ENCODE data around the gene HBD.

Gene HBD

DNA sequence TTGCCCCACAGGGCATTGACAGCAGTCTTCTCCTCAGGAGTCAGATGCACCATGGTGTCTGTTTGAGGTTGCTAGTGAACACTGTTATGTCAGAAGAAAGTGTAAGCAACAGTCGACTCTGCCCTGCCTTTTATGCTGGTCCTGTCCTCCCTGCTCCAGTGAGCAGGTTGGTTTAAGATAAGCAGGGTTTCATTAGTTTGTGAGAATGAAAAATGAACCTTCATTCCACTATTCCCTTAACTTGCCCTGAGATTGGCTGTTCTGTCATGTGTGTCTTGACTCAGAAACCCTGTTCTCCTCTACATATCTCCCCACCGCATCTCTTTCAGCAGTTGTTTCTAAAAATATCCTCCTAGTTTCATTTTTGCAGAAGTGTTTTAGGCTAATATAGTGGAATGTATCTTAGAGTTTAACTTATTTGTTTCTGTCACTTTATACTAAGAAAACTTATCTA, at the start of gene HBD:
HBD (minus strand) TSS at position 103 of the 454 bp plus-strand sequence; CDS start at position 53, 50 bp downstream.
- no peak within 1 kb of the TSS for H3K27ac ChIP-seq (ENCODE audit: low read length)
- H3K4me3 ChIP-seq (ENCODE audit: low read length): no peak within 1 kb of the TSS
- no peaks in the 10 kb centered on the region for H3K27me3 ChIP-seq (ENCODE audit: control insufficient read depth, insufficient read depth, low read length)
- no peak within 1 kb of the TSS for H3K9ac ChIP-seq (ENCODE audit: low read length)
- H3K9me3 ChIP-seq (ENCODE audit: control insufficient read depth, low read depth, low read length): no peaks in the 10 kb centered on the region
- H3K4me1 ChIP-seq (ENCODE audit: control insufficient read depth, low read depth, low read length): no peaks in the 10 kb centered on the region
- no peaks in the 10 kb centered on the region for H3K36me3 ChIP-seq (ENCODE audit: control insufficient read depth, low read depth, low read length)

DNA sequence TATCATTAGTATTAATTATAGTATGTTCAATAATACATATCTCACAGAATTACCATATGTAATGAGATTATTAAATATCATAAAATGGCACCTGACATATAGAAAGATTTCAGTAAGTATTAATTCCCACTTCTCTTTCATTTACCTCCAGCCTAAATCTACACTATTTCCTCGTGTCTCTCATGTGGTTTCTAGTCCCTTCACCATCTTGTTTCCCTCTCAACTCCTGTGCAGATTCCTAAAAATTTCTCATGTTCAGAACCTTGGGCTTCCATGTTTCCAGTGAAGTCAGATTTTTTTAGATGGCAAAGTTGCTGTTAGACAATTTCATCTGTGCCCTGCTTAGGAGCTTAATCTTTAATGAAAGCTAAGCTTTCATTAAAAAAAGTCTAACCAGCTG, 49.6 kb upstream of the HBD start:
- Histone ChIP-seq H3K27me3 (ENCODE audit: control insufficient read depth, insufficient read depth, low read length) (no peaks in the 10 kb centered on the region), H3K9ac (ENCODE audit: low read length) (no peak overlapping the region), H3K27ac (ENCODE audit: low read length) (no peak overlapping the region), H3K4me1 (ENCODE audit: control insufficient read depth, low read depth, low read length) (no peaks in the 10 kb centered on the region), H3K4me3 (ENCODE audit: low read length) (no peak overlapping the region), H3K36me3 (ENCODE audit: control insufficient read depth, low read depth, low read length) (no peaks in the 10 kb centered on the region), H3K9me3 (ENCODE audit: control insufficient read depth, low read depth, low read length) (no peaks in the 10 kb centered on the region)

DNA sequence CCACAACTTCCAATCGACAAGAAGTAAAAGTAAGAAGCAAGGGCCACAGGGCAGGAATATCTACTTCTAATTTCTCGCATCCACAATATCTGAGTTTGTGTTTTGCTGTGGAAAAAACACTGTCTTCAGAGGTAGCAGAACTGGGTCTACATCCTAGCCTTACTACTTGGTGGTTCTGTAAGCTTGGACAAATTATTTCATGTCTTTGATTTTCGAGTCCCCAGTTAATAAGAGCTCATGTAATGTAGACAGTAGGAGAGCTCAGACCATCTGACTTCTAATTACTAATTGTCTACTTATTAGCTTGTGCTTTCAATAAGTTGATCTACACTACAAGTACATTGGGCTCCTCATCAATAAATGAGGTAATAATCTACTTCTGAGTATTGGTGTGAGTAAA, 48.8 kb upstream of the HBD start:
- Histone ChIP-seq H3K9me3 (ENCODE audit: control insufficient read depth, low read depth, low read length) (no peaks in the 10 kb centered on the region), H3K27me3 (ENCODE audit: control insufficient read depth, insufficient read depth, low read length) (no peaks in the 10 kb centered on the region), H3K9ac (ENCODE audit: low read length) (no peak overlapping the region), H3K4me1 (ENCODE audit: control insufficient read depth, low read depth, low read length) (no peaks in the 10 kb centered on the region), H3K4me3 (ENCODE audit: low read length) (no peak overlapping the region), H3K27ac (ENCODE audit: low read length) (no peak overlapping the region), H3K36me3 (ENCODE audit: control insufficient read depth, low read depth, low read length) (no peaks in the 10 kb centered on the region)

DNA sequence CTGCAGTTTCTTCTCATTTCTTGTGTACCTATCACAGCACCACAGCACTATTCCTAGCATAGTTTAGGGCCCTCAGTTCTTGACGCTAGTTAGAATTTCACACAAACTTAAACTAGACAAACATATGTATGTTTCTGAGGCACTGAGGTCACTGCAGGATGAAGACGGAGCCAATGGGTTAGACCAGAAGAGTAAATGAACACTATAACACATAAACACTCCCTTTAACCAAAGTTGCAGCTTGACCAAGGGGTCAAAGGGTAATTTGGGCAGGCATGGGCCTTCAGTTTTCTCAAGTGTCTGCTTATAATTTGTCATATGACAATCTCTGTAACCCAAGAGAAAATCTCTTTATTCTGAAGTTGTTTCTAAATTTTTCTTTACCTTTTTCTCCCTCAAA, 48.3 kb upstream of the HBD start:
- Histone ChIP-seq H3K36me3 (ENCODE audit: control insufficient read depth, low read depth, low read length) (no peaks in the 10 kb centered on the region), H3K9ac (ENCODE audit: low read length) (no peak overlapping the region)

DNA sequence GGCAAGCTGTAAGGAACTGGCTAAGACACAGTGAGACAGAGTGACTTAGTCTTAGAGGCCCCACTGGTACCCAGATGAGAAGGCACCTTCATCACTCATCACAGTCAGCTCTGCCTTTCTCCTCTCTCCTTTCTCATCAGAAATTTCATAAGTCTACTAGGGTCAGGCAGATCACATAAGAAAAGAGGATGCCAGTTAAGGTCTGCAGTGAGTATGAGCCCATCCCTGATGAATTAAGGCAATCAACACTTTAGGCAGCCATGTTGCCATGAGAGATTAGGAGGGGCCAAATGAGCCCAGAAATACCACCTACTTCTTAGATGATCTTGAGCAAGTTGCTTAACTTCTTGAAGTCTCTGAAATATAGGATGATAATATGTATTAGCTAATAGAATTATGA, 47.3 kb upstream of the HBD start:
- H3K27me3 ChIP-seq (ENCODE audit: control insufficient read depth, insufficient read depth, low read length): no peaks in the 10 kb centered on the region
- no peaks in the 10 kb centered on the region for H3K9me3 ChIP-seq (ENCODE audit: control insufficient read depth, low read depth, low read length)
- no peak overlapping the region for H3K4me3 ChIP-seq (ENCODE audit: low read length)
- no peaks in the 10 kb centered on the region for H3K4me1 ChIP-seq (ENCODE audit: control insufficient read depth, low read depth, low read length)
- H3K27ac ChIP-seq (ENCODE audit: low read length): no peak overlapping the region
- no peak overlapping the region for H3K9ac ChIP-seq (ENCODE audit: low read length)
- H3K36me3 ChIP-seq (ENCODE audit: control insufficient read depth, low read depth, low read length): no peaks in the 10 kb centered on the region

More for the DNA sequence above, 48.3 kb upstream of the HBD start:
- Histone ChIP-seq H3K27me3 (ENCODE audit: control insufficient read depth, insufficient read depth, low read length) (no peaks in the 10 kb centered on the region), H3K4me3 (ENCODE audit: low read length) (no peak overlapping the region), H3K9me3 (ENCODE audit: control insufficient read depth, low read depth, low read length) (no peaks in the 10 kb centered on the region), H3K4me1 (ENCODE audit: control insufficient read depth, low read depth, low read length) (no peaks in the 10 kb centered on the region), H3K27ac (ENCODE audit: low read length) (no peak overlapping the region)

DNA sequence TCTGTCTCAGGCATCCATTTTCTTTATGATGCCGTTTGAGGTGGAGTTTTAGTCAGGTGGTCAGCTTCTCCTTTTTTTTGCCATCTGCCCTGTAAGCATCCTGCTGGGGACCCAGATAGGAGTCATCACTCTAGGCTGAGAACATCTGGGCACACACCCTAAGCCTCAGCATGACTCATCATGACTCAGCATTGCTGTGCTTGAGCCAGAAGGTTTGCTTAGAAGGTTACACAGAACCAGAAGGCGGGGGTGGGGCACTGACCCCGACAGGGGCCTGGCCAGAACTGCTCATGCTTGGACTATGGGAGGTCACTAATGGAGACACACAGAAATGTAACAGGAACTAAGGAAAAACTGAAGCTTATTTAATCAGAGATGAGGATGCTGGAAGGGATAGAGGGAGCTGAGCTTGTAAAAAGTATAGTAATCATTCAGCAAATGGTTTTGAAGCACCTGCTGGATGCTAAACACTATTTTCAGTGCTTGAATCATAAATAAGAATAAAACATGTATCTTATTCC, 46.4 kb upstream of the HBD start:
- H3K9me3 ChIP-seq (ENCODE audit: control insufficient read depth, low read depth, low read length): no peaks in the 10 kb centered on the region
- H3K4me1 ChIP-seq (ENCODE audit: control insufficient read depth, low read depth, low read length): no peaks in the 10 kb centered on the region
- no peak overlapping the region for H3K27ac ChIP-seq (ENCODE audit: low read length)
- H3K36me3 ChIP-seq (ENCODE audit: control insufficient read depth, low read depth, low read length): no peaks in the 10 kb centered on the region
- no peak overlapping the region for H3K4me3 ChIP-seq (ENCODE audit: low read length)
- H3K27me3 ChIP-seq (ENCODE audit: control insufficient read depth, insufficient read depth, low read length): no peaks in the 10 kb centered on the region
- H3K9ac ChIP-seq (ENCODE audit: low read length): no peak overlapping the region

DNA sequence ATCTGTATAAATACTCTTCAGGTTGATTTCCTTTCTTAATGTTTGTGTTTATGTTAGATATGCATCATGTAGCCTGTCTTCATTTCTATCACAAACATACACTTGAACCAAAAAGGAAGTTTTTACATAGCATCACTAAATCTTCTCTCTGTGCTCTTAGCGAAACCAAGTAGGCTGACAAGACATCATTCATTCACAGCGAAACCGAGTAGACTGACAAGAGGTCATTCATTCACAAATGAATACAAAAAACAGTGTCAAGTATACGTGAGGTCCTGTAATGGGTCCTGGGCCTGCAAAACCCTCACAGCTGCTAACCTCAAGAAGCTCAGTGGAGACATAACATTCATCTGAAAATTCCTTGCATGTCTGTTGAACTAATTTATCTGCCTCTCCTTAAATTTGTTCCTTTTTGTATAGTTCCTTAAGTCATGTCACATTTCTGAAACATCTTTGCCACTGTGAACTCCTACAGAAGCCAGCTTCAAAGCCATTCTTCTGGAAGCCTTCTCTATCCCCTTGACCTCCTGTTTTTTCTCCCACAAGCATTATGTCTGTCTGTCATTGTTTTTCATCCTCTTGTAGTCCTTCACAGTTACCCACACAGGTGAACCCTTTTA, 45.3 kb upstream of the HBD start:
- no peak overlapping the region for H3K27ac ChIP-seq (ENCODE audit: low read length)
- no peaks in the 10 kb centered on the region for H3K9me3 ChIP-seq (ENCODE audit: control insufficient read depth, low read depth, low read length)
- peaks cover 2% of the 10 kb centered on the region for H3K4me1 ChIP-seq (ENCODE audit: control insufficient read depth, low read depth, low read length)
- H3K27me3 ChIP-seq (ENCODE audit: control insufficient read depth, insufficient read depth, low read length): no peaks in the 10 kb centered on the region
- no peak overlapping the region for H3K9ac ChIP-seq (ENCODE audit: low read length)
- no peak overlapping the region for H3K4me3 ChIP-seq (ENCODE audit: low read length)
- H3K36me3 ChIP-seq (ENCODE audit: control insufficient read depth, low read depth, low read length): no peaks in the 10 kb centered on the region

DNA sequence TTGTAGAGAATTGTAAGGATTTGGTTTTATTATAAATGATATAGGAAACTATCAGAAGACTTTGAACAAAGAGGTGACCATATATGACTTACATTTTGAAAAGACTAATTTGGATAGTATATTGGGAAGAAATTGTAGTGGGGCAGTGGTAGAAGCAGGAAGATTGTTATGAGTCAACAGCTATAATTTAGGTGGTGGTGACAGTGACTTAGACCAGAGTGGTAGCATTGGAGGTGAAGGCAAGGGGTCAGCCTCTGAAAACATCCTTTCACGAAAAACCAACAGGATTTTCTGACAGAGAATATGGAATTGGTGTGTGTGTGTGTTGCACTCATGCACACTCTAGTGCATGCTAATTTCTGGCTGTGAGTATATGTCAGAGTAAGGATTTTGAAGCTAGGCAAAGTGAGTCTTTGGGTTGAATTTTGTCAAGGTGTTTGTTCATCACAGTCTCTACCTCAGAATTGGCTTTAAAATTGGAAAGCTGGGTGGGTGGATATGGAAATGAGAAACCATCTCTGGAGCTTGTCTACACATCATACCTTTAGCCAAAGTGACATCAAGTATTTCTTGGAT, 43.6 kb upstream of the HBD start:
- H3K4me3 ChIP-seq (ENCODE audit: low read length): no peak overlapping the region
- H3K27ac ChIP-seq (ENCODE audit: low read length): no peak overlapping the region
- no peak overlapping the region for H3K9ac ChIP-seq (ENCODE audit: low read length)
- no peaks in the 10 kb centered on the region for H3K9me3 ChIP-seq (ENCODE audit: control insufficient read depth, low read depth, low read length)
- H3K27me3 ChIP-seq (ENCODE audit: control insufficient read depth, insufficient read depth, low read length): no peaks in the 10 kb centered on the region
- H3K36me3 ChIP-seq (ENCODE audit: control insufficient read depth, low read depth, low read length): no peaks in the 10 kb centered on the region
- H3K4me1 ChIP-seq (ENCODE audit: control insufficient read depth, low read depth, low read length): peaks cover 5% of the 10 kb centered on the region

DNA sequence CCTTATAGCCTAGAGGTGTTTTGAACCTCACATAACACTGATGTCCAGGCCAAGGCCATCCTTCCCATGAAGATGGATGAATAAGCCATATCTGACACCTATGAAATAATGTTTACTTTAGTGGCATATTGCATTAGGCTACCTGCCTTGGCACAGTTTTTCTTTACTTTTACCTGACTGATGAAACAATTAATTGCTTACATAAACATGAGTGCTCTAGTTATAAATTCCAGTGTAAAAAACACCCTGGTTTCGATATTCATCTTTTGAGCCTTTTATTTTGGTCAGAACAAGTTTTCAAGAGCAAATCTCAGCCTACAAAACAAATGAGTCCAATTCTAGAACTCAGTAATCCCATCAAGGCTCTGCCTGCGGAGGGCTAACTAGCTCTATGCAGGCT, 42.4 kb upstream of the HBD start:
- no peak overlapping the region for H3K4me3 ChIP-seq (ENCODE audit: low read length)
- H3K9me3 ChIP-seq (ENCODE audit: control insufficient read depth, low read depth, low read length): no peaks in the 10 kb centered on the region
- peaks cover 5% of the 10 kb centered on the region for H3K4me1 ChIP-seq (ENCODE audit: control insufficient read depth, low read depth, low read length)
- H3K27me3 ChIP-seq (ENCODE audit: control insufficient read depth, insufficient read depth, low read length): no peaks in the 10 kb centered on the region
- H3K9ac ChIP-seq (ENCODE audit: low read length): no peak overlapping the region
- no peak overlapping the region for H3K27ac ChIP-seq (ENCODE audit: low read length)
- H3K36me3 ChIP-seq (ENCODE audit: control insufficient read depth, low read depth, low read length): no peaks in the 10 kb centered on the region

DNA sequence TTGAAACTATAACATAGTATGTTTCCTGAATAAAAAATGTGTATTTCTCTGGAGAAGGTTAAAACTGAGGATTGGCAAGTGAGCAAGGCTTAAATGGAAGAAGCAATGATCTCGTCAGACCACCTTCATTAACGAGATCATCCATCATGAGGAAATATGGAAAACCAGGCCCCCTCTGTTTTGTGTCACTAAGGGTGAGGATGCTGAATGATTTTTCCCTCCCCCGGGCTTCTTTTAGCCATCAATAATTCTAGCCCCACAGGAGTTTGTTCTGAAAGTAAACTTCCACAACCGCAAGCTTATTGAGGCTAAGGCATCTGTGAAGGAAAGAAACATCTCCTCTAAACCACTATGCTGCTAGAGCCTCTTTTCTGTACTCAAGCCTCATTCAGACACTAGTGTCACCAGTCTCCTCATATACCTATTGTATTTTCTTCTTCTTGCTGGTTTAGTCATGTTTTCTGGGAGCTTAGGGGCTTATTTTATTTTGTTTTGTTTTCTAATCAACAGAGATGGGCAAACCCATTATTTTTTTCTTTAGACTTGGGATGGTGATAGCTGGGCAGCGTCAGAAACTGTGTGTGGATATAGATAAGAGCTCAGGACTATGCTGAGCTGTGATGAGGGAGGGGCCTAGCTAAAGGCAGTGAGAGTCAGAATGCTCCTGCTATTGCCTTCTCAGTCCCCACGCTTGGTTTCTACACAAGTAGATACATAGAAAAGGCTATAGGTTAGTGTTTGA, 41.3 kb upstream of the HBD start:
- Histone ChIP-seq H3K4me3 (ENCODE audit: low read length) (no peak overlapping the region), H3K27ac (ENCODE audit: low read length) (no peak overlapping the region), H3K9ac (ENCODE audit: low read length) (no peak overlapping the region), H3K36me3 (ENCODE audit: control insufficient read depth, low read depth, low read length) (no peaks in the 10 kb centered on the region), H3K27me3 (ENCODE audit: control insufficient read depth, insufficient read depth, low read length) (no peaks in the 10 kb centered on the region), H3K9me3 (ENCODE audit: control insufficient read depth, low read depth, low read length) (no peaks in the 10 kb centered on the region), H3K4me1 (ENCODE audit: control insufficient read depth, low read depth, low read length) (peaks cover 5% of the 10 kb centered on the region)

DNA sequence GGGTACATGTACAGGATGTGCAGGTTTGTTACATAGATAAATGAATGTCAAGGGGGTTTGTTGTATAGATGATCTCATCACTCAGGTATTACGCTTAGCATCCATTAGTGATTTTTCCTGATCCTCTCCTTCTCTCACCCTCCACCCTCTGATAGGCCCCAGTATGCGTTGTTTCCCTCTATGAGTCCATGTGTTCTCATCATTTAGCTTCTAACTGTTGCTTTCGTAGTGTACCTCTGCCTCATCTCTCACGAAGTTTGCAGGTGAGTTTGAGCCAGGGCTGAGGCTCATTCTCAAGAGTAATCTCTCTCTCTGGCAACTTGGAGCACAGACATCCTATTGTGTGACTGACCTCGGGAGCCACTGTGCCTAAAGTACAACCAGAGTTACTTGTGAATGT, 40.1 kb upstream of the HBD start:
- H3K9me3 ChIP-seq (ENCODE audit: control insufficient read depth, low read depth, low read length): no peaks in the 10 kb centered on the region
- H3K9ac ChIP-seq (ENCODE audit: low read length): no peak overlapping the region
- no peaks in the 10 kb centered on the region for H3K27me3 ChIP-seq (ENCODE audit: control insufficient read depth, insufficient read depth, low read length)
- H3K4me3 ChIP-seq (ENCODE audit: low read length): no peak overlapping the region
- no peaks in the 10 kb centered on the region for H3K36me3 ChIP-seq (ENCODE audit: control insufficient read depth, low read depth, low read length)
- H3K27ac ChIP-seq (ENCODE audit: low read length): no peak overlapping the region
- H3K4me1 ChIP-seq (ENCODE audit: control insufficient read depth, low read depth, low read length): peaks cover 5% of the 10 kb centered on the region

All from iPS-18a (cell line).